ENCODE results near the gene TMEM135.
"Not testable (repeated sequence)": the region's sequence is repeated elsewhere in the genome, so short reads cannot be mapped to it uniquely, and the experiment has no call there.

The TMEM135 gene

DNA sequence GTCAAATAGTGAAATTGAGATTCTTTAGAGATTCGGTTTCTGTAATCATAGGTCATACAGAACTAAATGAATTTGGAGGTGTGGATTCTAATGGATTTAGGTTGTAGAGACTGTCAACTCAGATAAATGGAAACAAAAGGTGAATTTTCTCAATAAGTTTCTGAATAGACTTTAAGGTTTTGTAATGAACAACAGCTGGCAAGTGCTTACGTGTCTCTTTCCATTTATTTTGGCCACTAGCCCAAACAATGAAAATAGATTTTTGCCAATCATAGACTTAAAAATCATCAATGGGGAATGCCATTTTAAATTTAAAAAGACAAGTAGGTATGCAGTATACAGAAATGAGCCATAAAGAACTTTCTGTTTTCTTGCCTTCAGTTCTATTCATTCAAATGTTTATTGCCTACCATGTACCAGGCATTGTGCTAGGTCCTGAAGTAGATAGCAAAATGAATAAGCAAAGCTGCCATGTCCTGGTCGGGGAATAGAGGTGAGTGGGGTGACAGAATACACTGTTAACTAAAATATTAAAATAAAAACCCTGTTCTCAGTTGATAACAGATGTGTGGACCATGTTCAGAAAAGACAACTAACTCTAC is 16.9 kb upstream of the TMEM135 start:
- no peak for DNase-seq (ENCODE audit: low read depth)

DNA sequence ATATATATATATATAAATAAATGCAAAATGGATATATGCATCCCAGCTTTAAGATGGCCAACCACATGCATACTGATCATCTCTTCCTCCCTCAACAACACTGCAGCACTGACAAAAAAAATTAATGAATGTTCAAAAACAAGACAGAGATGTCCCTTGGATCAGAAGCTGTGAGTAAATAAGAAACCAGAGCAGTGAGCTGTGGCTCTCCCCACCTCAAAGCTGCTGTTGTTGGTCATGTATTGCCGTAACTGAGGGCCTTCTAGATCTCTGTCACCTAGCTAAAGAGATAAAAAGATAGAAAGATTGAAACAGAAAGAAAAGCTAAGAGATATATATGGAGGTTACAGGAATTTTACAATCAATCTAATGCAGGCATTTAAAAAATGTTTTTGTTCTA is 15.5 kb upstream of the TMEM135 start:
- no peak for DNase-seq (ENCODE audit: low read depth)

DNA sequence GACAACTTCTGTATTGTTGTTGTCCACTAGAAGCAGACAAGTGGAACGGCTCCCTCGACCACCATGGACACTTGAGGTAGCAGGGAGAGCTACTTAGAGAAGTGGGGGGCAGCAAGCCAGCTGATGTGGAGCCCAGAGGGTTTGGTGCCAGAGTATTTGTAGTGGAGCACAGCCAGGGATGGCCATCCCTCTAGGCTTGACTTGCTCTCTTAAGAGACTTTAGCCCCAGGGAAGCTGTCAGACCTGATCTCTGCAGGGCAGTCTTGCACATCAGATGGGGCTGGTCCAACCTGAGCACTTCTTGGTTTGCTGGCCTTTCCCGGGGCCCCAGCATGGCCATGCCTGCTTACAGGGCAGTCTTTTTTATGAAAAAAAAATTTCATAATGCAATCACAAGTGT is 15.0 kb upstream of the TMEM135 start:
- no peak for DNase-seq (ENCODE audit: low read depth)

DNA sequence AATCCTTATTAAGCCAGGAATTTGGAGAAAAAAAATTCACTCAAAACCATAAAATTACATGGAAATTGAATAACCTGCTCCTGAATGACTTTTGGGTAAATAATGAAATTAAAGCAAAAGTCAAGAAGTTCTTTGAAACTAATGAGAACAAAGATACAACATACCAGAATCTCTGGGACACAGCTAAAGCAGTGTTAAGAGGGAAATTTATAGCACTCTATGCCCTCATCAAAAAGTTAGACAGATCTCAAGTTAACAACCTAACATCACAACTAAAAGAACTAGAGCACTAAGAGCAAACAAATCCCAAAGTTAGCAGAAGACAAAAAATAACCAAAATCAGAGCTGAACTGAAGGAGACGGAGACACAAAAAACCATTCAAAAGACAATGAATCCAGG is 11.3 kb upstream of the TMEM135 start:
- not testable (repeated sequence) for DNase-seq (ENCODE audit: low read depth)

DNA sequence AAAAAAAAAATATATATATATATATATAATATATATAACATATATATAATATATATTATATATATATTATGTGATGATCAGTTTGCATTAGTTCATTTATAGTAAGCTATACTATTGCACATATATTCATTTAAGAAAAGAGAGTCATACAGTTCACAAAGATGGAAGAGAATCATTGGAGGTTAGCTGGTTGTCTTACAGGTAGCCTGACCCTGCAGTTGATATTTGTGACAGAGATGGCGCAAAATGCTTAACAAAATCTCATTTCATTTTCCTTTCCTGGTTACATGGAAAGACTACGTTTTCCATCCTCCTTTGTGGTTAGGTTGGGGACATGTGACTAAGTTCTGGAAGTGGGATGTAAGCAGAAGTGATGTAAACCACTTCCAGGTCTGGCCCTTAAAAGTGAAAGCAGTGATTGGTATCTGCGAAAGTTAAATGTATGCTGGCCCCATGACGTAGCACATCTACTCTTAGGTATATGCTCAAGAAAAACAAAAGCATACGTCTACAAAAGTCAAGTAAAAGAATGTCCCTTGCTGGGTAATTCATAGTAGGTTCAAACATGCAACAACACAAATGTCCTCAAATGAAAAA is 7.2 kb upstream of the TMEM135 start:
- no peak for DNase-seq (ENCODE audit: low read depth)

DNA sequence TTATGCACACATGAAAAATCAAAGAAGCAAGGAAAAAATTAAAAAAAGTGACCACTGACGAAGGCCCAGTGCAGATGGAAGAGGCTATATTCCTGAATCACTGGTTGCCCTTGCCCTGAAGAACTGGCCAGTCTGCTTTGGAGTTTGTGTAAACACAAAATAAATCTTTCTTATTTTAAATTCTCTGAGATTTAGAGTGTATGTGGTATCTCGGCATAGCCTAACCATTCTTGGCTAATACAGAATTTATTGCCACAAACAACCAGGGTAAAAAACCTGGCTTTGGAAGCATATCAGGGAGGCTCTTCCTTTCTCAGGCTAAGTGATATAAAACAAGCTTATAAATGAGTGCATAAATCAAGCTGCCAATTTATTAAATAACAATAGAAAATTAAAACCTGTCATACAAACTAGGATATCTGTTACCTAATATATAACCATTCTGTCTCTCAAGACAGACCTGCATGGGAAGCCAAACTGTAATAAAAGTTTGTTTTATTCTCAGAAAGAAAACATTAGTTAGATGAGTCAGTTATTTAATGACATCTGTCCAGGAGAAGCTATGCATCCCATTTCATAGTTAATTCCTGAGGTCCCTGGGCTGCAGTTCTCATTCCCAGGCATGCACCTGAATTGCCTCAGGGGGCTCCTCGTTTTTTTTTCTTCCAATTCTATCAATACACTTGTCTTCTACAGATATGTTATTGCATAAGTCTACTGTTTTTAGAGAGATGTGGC is 6.1 kb upstream of the TMEM135 start:
- no peak for DNase-seq (ENCODE audit: low read depth)

DNA sequence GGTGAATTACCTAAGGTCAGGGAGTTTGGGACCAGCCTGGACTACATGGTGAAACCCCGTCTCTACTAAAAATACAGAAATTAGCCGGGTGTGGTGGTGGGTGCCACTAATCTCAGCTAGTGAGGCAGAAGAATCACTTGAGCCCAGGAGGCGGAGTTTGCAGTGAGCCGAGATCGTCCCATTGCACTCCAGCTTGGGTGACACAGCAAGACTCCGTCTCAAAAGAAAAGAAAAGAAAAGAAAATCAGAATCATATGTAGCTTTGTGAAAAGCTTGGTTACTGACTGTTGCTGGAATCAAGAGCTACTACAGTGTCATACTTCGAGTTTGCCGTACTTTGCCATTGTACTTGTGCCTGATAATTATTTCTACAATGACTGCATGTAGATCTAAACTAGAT is 4.2 kb upstream of the TMEM135 start:
- DNase-seq (ENCODE audit: low read depth), result no peak

DNA sequence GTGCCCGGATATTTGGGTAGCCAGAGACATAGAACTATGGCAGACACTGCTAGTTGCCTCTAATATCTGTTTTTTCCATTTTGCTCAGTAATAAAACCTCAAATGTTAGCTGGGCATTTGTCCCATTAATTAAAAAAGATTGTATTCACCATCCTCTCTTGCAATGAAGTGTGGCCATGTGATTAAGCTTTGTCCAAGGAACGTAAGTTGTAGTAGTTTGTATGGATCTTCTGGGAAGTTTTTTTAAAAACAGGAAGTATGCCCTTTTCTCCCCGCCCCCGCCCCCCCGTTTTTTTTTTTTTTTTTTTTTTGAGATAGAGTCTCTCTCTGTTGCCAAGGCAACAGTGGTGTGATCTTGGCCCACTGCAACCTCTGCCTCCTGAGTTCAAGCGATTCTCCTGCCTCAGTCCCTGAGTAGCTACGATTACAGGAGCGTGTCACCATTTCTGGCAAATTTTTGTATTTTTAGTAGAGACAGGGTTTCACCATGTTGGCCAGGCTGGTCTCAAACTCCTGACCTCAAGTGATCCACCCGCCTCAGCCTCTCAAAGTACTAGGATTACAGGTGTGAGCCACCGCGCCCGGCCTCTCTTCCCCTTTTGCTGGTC is 1.7 kb upstream of the TMEM135 start:
- no peak for DNase-seq (ENCODE audit: low read depth)

DNA sequence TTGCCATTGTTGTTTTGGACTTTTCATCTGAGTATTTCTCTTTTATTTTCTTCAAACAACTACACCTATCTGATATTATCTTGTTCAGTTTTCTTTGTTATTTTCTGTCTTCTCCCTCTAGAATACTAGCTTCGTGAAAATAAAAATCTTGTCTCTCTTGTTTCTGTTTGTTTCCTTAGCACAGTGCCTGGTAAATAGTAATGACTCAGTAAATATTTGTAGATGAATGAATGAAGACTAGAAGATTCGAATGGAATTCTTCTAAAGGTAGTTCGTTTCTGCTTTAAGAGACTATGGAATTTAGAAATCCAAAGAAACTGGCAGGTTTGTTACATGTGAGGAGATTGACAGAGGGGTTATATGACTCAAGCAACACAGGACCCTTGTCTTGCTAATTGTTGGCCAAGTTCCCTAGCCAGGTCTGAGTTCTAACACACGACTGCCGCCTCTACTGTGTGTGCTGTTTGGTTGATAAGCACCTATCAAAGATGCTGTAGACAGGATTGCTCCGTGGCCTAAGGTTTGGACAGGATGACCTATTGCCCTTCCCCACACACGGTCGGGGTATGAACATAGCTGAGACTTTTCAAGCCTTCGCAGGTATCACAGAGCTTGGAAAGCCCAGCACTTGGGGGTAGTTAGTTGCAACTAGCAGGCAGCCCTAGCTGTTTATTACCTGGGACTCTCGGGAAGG is 831 bp upstream of the TMEM135 start:
- DNase-seq (ENCODE audit: low read depth), result no peak

DNA sequence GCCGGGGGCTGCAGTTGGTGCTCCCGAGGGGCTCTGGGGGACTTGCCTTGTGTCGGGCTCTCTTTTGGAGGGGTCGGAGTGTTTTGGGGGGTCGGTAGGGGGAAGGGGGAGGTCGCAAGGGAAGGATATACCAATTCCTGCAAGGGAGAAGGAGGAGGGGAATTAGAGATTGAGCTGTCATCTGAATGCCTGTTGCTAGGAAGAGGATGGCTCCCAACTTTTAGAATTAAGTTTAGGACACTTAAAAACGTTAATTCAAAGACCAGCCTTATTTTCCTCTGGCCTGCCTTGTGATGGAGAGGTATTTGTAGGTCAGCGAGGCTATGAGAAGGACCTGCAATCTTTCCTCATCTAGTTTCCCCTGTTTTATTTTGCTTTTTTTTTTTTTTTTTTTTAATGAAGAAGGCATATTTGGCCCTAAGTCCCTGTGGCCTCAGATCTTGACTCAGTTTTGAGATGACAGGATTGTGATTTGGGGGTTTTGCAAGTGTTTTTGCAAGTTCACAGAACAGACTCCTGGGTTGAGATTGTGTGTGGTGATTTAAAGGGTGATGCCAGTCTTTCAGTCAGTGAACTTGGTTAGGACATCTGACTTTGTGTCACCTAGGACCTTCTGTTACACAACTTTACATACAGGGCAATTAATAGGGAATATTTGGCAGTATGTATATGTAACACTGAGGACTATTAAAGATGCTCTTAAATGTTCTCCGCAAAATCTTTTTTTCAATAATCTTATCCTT is 672 bp downstream of the TMEM135 start:
- DNase-seq (ENCODE audit: low read depth), result no peak

DNA sequence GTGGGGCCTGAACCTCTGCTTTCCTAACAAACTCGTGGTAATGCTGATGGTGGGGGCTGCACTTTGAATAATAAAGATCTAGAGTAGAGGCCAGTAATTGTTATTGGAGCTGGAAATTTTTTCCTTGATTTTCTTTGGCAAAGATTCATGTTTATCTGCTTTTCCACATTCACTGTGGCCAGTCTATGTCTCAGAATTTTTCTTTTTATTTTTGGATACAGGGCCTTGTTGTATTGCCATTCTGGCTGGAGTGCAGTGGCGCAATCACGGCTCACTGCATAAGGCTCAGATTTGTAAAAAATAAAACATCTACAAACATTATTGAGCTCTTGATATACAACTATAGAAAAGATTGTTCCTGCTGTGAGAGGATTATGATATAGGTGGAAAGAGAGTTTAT is 1.6 kb downstream of the TMEM135 start:
- no peak for DNase-seq (ENCODE audit: low read depth)

DNA sequence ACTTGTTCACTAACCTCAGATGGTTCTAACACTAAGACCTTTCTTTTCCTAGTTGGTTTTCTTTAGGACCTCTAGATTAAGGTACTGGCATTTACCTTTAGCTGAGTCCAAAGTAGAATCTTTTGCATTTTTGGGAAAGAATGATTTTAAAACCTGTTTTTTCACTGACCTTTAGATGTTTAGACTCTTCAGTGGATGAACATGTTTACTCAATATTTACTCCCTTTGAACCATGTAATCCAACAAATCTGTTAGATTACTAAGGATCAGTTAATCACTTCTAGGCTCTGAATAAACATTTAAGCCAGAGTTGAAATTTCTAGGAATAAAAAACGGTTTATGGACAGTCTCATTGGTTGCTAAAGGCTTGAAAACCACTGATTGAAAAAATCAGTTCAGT is 6.2 kb downstream of the TMEM135 start:
- DNase-seq (ENCODE audit: low read depth), result no peak

DNA sequence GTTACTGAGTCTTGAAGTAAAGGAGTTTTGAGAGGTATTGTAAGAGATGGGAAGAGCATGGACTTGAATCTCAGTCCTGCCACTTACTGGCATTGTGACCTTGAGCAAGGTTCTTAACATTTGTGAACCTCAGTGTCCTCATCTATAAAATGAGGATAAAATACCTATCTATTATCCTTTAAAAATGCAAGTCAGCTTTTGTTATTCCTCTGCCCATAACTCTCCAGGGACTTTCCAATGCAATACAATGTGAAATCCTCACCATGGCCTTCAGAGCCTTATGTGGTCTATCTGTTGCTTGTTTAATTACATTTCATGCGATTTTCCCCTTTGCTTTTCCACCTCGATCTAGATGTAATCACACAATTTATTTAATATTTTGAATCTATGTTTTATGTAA is 9.1 kb downstream of the TMEM135 start:
- DNase-seq (ENCODE audit: low read depth), result no peak

DNA sequence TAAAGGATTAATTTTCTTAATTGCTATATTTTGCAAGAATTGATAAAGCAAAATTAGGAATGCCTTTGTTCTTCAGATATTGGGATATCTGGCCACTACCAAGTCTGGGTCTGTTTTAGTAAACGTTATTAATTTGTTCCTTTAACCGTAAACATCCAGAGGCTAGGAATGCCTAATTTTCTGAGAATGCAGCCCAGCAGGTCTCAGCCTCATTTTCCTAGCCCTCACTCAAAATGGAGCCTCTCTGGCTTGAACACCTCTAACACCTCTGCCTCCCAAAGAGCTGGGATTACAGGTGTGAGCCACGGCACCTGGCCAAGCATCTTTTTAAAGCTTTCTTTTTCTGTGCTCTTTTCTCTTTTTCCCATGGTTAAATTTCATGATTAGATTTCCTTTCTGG is 18.4 kb downstream of the TMEM135 start:
- no peak for DNase-seq (ENCODE audit: low read depth)

DNA sequence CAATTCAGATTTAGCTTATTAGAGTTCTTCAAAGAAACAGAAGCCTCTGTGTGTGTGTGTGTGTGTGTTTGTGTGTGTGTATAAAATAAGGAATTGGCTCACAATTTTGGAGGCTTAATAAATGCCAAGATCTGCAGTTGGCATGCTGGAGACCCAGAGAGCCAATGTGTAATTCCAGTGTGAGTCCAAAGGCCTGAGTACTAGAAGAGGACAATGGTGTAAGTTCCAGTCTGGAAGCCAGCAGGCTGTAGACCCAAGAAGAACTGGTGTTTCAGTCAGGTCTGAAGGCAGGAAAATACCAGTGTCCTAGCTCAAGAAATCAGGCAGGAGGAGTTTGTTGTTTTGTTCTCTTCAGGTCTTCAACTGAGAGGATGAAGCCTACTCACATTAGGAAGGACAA is 20.0 kb downstream of the TMEM135 start:
- DNase-seq (ENCODE audit: low read depth), result no peak

DNA sequence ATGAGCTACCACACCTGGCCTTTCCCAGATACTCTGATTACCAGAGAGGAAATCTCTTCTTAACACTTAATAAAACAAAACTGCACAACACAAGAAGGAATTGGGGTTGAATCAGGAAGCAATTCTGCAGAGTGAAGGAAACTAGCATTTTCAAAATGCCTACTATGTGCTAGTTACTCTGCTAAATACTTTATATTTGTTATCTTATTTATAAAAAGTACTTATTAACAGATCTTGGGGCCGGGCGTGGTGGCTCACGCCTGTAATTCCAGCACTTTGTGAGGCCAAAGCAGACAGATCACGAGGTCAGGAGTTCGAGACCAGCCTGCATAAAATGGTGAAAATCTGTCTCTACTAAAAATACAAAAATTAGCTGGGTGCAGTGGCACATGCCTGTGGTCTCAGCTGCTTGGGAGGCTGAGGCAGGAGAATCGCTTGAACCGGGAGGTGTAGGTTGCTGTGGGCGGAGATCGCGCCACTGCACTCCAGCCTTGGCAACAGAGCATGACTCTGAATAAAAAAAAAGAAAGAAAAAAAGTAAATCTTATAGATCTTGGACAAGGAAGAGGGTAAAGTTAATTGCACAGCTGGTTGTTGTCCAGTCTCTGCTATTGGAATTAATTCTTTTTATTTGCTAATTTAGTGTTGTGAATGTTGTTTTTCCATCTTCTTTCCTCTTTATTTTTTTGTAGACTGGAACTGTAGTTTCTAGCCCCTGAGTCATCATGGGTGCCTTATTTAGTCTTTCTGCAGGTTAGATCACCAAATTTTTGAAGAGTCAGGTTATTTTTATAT is 22.1 kb downstream of the TMEM135 start:
- DNase-seq (ENCODE audit: low read depth), result no peak

DNA sequence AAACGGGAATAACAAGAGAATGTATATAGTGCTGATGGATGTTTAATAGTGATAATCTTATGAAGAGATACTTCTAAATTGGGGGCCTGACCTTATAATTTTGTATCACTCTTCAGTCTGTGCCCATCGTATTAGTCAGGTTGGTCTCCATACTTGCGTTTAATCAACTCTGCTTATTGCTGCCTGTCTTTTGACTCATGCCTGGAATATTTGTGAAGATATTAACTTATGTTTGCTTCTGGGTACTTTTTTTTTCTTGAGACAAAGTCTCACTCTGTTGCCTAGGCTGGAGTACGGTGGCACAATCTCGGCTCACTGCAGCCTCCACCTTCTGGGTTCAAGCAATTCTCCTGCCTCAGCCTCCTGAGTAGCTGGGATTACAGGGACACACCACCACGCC is 24.0 kb downstream of the TMEM135 start:
- DNase-seq (ENCODE audit: low read depth), result no peak

DNA sequence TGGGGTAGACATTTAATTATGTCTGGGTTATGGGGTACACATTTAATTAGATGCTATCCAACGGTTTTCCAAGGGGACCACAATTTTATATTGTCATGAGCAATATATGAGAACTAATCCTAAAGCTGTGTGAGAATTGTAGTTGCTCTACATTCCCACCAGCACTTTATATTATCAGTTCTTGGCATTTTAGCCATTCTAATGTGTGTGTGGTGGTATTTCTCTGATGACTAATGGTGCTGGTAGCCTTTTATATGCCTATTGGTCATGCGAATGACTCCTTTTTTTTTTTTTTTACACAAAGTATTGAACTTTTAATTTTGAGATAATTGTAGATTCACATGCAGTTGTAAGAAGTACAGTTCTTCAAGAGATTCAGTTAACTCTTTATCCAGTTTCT is 26.2 kb downstream of the TMEM135 start:
- DNase-seq (ENCODE audit: low read depth), result no peak

DNA sequence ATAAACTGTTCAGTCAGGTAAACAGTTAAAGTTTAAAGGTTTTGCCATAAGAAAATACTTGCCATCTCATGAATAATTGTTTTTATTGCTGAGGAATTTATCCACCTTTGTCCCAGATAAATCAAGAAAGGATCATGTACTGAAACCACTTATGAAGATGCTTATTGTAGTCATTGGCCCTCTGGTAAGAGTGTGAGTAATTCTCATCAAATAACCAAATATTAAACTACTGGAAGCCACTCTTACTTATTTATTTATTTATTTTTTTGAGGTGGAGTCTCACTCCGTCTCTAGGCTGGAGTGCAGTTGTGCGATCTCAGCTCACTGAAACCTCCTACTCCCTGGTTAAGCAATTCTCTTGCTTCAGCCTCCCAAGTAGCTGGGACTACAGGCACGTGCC is 35.1 kb downstream of the TMEM135 start:
- DNase-seq (ENCODE audit: low read depth), result no peak

DNA sequence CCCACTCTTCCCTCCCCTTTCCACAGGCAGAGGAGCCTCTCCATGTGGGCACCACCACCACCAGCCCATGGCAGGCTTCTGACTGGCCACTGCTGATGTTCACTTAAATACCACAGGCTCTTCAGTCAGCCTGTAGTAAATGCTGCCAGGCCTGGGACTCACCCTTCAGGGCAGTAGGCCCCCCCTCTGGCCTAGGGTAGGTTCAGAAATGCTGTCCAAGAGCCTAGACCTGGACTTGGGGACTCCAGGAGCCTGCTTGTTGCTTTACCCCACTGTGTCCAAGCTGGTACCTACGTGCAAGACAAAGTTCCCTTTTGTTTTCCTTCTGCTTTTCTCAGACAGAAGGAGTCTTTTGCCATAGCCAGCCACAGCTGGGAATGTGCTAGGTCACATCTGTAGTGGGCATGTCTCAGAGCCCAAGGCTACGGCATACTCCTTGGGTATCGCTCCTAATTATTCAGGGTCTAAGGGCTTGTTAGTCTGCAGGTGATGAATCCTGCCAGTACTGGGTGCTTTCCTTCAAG is 38.6 kb downstream of the TMEM135 start:
- no peak for DNase-seq (ENCODE audit: low read depth)

DNA sequence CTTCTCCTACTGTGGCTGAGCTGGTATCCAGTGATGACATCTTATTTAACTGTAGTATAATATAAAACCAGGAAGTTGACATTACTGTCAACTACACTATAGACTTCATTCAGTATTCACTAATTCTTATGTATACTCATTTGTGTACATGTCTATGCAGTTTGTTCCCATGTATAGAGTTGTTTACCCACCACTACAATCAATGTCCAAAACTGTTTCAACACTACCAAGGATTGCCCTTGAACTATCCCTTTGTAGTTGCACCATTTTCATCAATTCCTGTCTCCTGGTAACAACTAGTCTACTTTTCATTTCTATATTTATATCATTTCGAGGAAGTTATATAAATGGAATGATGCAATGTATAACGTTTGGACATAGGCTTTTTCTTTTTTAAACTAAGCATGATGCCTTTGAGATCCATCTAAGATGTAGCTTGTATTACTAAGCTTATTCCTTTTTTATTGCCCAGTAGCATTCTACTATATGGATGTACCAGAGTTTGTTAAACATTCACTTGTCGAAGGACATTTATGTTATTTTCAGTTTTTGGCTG is 39.2 kb downstream of the TMEM135 start:
- no peak for DNase-seq (ENCODE audit: low read depth)

Data from stimulated activated CD8-positive, alpha-beta memory T cell treated with anti-CD3 and anti-CD28 coated beads, Interleukin-12 subunit alpha, Interleukin-12 subunit beta, amount 100 ng/mL, for 4 hours (primary cell).